Activated CD8-positive, alpha-beta memory T cell treated with anti-CD3 and anti-CD28 coated beads, Interleukin-2, amount 50 U/mL, for 1 hour (primary cell): ENCODE data around the gene PSD4.

ENCODE experiments used
- DNase-seq: peaks from one replicate; pipeline ENCODE4 v3.0.0-alpha.2; 2020; ENCODE audit errors: extremely low read depth

PSD4 gene

GRCh38 chr2:113142290-113142689 lies 31.5 kb upstream of the PSD4 start:
- no peak for DNase-seq

- DNase-seq: no peak
These were observed 29.5 kb upstream of the PSD4 start for GRCh38 chr2:113144259-113144658.

- no peak for DNase-seq
These were observed 24.9 kb upstream of the PSD4 start for GRCh38 chr2:113148606-113149552.

GRCh38 chr2:113149553-113150257 lies 24.1 kb upstream of the PSD4 start:
- DNase-seq: no peak

- DNase-seq: no peak
These were observed 23.5 kb upstream of the PSD4 start for GRCh38 chr2:113150258-113150601.

GRCh38 chr2:113155331-113155730 lies 18.4 kb upstream of the PSD4 start:
- DNase-seq: no peak

GRCh38 chr2:113156278-113157117 lies 17.3 kb upstream of the PSD4 start:
- no peak for DNase-seq

- DNase-seq: no peak
These were observed 16.5 kb upstream of the PSD4 start for GRCh38 chr2:113157118-113157896.

GRCh38 chr2:113157897-113158753 lies 15.6 kb upstream of the PSD4 start:
- no peak for DNase-seq

- no peak for DNase-seq
These were observed 14.8 kb upstream of the PSD4 start for GRCh38 chr2:113158884-113159553.

- DNase-seq: no peak
These were observed 13.5 kb upstream of the PSD4 start for GRCh38 chr2:113160248-113160647.

- no peak for DNase-seq
These were observed 12.8 kb upstream of the PSD4 start for GRCh38 chr2:113160962-113161361.

GRCh38 chr2:113162173-113162572 lies 11.6 kb upstream of the PSD4 start:
- no peak for DNase-seq

- no peak for DNase-seq
These were observed 10.9 kb upstream of the PSD4 start for GRCh38 chr2:113162869-113163268.

GRCh38 chr2:113164215-113164929 lies 9.4 kb upstream of the PSD4 start:
- DNase-seq: no peak

- no peak for DNase-seq
These were observed 8.7 kb upstream of the PSD4 start for GRCh38 chr2:113164930-113165585.

- DNase-seq: no peak
These were observed 7.6 kb upstream of the PSD4 start for GRCh38 chr2:113166187-113166645.

- DNase-seq: no peak
These were observed 6.4 kb upstream of the PSD4 start for GRCh38 chr2:113167115-113167932.
